T-helper 9 cell (primary cell): ENCODE data around the gene KRTAP21-2.
"Not testable (repeated sequence)": the region's sequence is repeated elsewhere in the genome, so short reads cannot be mapped to it uniquely, and the experiment has no call there.

ENCODE experiments used
- DNase-seq: peaks from one replicate; pipeline ENCODE4 v3.0.0-alpha.2; 2020
- total RNA-seq, 2 donors: gene quantifications; one replicate each; lab custom pipeline; 2026; lab: John Stamatoyannopoulos, UW

KRTAP21-2 gene
- 0 reads per million in 2 donors for total RNA-seq

DNA sequence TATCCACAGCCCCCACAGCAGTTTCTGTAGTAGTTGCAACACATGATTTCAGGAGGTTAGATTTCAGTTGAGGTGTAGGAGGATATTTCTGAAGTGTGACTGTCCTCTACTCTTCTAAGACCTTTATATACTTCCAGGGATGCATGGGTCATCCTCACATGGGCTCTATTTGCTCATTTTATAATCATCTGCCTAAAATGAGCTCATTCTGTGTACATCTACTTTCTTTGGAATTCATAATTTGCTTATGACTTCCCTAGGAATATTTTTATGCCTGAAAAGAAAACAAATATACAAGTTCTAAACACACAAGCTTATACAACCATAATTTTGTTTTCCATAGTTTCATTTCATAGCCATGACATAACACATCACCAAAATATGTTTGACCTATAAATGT lies at the start of gene KRTAP21-2:
KRTAP21-2 (minus strand) TSS at position 101 of the 400 bp plus-strand sequence; CDS start at position 44, 57 bp downstream.
- no peak for DNase-seq

DNA sequence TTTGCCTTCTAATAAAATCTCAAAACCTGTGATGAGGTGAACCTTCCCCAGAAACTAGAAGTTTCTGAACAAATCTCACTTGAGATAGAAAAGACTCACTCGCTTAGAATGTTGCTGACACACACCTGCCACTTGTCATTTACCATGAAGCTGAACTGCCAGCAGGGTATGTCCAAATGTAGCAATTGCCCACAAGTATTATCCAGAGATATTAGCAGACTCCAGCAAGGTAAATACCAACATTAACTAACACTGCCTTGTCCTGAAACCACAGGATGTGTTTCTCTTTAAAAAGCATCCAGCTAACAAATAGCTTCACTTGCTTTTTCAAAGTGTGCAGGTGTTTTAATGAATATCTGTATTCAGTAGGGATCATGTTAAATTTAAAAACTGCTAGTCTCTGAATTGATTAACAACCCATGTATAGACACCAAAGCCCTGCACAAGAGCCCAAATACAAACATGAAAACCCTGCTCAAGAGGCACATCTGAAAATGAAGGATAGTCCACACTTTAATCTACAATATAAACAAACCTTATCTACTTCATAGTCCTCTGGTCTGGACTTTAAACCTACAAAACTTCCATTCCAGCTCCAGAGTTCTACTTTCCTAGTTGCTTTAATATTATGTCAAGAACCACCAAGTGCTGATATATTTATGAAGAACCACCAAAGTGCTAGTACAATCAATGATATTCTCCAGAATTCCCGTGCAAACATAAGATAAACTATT lies 46.7 kb upstream of the KRTAP21-2 start:
- DNase-seq = no peak

DNA sequence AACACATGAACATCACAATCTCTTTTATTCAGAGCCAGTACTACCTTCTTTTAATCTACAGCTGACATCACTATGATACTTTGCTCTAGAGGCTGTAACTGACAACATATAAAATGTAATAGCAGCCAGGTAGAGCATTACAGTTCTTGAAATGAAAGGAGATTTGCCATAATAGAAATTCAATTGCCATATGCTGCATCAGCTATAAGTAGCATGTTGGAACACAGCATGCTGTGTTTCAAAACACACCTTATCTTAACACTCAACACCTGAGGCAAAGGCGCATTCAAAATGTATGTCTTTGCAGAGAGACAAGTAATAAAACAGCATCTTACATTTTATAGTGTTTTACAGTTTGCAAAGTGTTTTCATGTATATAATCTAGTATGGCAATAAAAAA lies 32.2 kb upstream of the KRTAP21-2 start:
- DNase-seq = no peak

DNA sequence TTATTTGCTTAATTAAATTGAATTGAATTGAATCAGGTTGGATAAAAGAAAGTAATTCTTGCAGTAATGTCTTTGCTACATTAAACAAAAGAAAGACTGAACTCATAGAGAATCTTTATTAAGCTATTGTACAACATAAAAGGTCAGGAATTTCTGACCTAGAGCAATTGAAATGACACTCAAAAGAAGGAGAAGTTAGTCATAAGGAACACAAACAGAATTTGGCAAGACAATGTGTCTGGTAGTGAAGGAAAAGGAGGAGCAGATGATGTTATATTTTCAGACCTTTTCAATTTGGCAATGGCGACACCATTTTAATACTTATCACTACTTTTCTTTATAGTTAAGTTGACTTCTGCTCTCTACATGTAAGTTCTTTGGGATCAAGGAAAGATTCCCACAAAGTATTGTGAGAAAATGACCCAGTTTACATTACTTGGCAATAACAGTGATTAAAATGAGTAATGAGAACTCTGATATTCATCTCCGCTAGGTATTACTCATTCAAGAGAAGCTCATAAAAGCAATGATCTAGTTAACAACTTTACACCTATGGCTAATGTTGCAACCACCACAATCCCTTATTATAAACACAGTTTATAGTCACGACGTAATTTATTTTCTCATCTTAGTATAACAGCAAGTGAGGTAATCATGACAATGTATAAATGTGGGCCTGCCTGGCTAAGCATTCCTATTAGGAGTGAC lies 22.8 kb upstream of the KRTAP21-2 start:
- no peak for DNase-seq

DNA sequence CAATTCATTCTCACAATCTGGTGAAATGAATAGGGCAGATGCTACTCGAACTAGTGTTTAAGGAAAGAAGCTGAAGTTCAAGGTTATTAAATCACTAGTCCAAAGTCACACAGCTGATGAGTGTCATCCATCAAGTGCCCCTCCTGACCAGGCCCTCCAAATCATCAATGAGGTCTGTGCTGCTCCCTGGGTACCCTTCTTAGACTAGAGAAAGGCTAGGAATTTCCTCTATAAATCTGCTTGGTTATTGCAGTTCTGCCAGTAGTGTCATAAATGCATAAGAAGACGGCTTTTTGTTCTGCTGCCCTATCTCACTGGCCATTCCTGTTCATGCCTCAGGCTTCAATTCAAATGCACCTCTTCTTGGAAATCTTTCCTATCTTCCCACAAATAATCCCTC lies 13.7 kb upstream of the KRTAP21-2 start:
- DNase-seq = no peak

DNA sequence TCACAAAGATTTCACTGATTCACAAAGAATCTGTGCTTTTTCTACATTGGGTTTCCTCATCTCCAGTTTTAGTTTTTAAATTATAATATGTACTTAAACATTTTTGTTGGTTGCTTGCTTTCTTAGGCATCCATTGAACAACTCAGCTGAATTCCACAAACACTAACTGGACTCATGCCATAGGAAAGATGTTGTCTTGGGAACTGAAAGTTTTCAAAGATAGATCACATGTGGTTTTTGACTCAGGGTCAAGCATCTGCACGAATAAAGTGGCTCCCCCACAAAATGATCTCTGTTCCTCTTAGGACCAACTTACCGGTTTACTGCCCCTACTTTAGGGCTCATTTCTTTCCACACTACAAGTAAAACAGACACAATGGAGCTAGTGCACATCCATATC lies 11.2 kb upstream of the KRTAP21-2 start:
- DNase-seq = no peak

DNA sequence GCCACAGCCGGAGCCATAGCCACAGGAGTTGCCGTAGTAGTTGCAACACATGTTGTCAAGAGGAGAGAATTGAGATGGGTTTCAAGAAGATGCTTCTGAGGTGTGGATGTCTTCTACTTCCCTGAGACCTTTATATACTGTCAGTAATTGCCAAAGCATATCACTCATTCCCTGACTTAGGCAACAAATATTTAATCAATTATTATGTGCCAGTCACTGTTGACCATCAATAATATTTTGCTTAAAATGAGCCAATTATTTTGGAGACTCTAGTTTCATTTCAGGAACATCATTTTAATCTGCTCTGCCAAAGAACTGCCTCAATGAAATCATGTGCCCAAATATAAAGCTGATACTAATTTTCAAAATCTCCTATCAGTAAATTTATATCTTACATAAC lies 8.3 kb upstream of the KRTAP21-2 start, which contains the start of gene KRTAP21-1:
KRTAP21-1 (minus strand) TSS at position 101 of the 400 bp plus-strand sequence; CDS start at position 51, 50 bp downstream.
- DNase-seq = not testable (repeated sequence)

DNA sequence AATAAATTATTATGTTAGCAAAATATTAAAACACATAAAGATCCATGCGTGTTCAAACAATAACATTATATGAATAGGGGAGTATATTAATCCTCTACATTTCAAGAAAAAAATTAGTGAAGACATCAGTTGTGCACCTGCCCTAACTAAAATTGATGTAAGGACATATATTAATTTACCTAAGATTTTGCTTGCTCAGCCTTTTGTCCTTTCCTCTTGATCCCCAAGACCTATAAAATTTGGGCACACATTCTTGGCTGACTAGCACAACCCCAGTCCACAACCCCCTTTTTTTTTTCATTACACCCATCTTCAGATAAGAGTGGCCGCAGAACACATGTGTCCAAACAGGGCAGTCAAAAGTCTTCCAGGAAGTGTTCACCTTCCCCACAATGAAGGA lies 6.6 kb downstream of the KRTAP21-2 start:
- DNase-seq = no peak

DNA sequence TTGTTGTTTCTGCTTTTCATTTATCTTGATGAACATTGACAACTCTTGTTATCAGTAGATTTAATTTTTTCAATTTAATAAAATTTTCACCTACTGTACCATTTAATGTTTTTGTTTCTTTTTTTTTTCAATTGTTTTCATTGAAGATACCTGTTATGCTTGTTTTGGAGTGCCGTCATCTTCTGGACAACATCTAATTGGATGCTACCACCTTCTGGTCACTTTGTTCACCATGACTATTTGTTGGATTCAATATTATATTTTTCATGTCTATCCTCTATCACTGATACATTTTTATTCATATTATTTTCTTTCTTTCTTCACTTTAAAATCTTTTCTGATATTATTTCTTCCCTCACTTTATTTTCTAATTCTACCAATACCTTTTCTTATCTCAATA lies 14.0 kb downstream of the KRTAP21-2 start:
- DNase-seq = no peak

DNA sequence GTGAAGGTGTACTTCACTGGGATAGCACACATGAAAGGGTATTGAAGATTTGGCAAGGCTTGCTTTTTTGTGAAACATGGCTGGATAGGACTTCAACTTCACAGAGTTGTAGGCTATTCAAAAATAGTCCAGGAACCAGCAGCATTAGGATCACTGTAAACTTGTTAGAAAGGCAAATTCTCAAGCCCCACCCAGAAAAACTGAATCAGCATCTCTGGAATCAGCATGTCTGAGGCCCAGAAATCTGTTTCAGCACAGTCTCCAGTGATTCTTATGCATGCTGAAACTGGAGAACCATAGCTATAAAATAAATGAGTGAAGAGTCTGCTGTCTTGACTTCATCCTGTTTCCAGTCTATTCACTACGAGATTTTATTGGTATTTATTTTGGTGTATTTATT lies 20.3 kb downstream of the KRTAP21-2 start:
- DNase-seq = no peak

DNA sequence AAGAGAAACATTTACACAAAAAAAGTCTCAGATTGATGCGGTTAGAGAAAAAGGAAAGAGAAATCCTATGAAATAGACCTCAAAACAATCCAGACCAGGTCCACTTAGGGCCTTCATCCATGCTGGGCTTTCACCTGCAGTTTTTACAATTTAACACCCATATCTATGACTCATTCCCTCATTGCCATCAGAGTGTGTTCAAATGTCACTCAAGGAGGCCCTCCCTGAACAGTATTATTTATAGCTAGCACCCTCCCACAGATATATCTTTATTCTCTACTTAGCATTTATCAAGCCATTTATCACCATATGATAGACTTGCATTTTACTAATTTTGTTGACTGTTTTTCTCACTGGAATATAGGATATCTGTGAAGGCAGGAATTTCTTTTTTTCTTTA lies 27.7 kb downstream of the KRTAP21-2 start:
- no peak for DNase-seq

DNA sequence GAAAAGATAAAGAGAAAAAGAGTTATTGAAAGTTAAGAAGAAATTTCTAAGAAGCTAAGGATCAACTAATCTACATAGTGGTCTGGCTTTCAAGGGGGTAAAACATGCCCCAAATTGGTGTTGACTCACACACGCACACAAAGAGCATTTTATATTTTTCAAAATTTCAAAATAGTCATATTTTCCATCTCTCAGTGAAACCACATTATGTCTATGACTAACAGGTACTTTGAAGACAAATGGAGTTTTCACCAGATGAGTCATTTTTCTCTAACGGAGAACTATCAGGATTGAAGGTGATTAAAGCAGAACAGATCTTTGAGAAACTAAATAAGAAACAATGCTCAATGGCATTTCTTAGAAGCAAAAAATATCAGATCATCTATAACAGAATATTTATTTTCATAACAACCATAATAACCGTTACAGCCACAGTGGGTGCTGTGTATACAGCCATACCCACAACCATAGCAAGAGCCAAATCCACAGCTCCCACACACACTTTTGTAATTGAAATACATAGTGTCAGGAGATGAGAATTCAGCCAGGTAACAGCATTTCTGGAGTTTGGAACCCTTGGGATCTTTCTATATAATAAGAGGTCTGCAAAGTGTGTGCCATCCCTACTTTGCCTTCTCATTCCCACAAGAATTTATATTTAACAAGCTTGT lies 28.7 kb downstream of the KRTAP21-2 start, which contains the start of gene KRTAP21-3:
KRTAP21-3 (minus strand) TSS at position 539 of the 671 bp plus-strand sequence; CDS start at position 521, 18 bp downstream.
- DNase-seq = no peak

DNA sequence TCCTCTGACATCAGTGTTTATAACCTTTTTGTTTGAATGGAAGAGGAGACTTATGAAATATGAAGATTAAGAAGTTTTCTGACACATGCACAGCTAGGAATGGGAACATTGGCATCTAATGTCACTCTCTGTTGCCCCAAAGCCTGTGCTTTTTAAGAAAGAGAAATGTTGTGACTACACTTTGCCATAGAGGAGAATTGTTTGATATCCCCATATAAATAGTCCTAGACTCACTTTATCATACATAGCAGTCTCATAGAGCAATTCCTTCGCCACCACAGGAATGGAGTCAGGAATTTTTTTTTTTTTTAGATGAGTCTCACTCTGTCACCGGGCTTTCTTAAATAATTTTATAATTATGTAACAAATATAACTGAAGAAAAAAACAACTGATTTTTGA lies 30.0 kb downstream of the KRTAP21-2 start:
- no peak for DNase-seq

DNA sequence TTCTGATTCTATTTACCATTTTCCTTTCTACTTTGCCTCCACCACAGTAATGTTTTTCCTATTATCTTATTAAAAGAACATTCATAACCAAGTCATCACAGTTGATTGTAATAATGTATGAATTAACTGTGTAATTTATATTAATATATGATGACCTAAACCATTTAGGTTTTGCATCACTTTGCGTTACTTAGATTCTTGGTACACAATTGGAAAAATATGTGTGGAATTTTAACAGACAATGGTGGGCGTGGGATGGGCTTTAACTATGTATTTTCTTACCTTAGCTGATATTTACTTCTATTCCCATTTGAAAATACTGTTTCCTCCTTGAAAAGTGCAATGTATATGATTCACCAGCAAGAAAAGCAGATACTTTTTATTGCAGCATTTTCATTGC lies 32.1 kb downstream of the KRTAP21-2 start:
- DNase-seq = no peak

DNA sequence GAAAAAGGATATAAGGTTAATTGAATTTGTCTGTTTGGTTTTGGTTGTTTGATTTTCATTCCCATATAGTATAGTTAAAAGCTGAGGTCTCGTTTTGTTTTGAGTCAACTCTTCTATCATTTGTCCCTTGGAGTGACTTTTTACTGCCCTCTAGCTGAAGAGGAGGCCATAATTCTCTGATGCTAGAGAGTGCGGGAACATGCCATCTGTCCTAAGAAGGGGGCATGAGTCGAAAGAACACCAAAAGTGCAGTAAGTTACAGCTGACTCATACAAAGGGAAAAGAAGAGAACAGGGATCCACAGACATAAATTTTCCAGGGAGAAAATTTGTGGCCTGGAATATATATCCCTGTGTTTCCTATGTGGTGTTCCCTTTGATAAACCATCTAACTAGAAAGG lies 32.6 kb downstream of the KRTAP21-2 start:
- no peak for DNase-seq

DNA sequence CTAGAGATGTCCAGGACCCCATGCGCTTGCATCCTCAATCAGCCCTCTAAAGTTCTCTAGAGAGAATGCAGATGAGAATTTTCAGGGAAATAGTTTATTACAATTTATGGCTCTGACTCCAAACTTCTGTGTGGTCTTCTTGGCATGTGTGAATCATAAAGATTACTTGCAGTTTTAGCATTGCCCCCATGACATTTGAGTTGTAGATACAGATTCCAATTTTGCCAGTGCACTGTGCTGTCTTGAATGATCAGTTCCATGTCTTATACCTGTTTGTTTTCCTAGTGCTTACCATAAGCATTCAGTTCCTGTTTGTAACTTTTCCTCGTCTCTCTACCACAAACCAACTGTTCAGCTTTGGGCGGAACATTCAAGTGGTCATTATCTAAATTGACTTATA lies 33.3 kb downstream of the KRTAP21-2 start:
- no peak for DNase-seq

DNA sequence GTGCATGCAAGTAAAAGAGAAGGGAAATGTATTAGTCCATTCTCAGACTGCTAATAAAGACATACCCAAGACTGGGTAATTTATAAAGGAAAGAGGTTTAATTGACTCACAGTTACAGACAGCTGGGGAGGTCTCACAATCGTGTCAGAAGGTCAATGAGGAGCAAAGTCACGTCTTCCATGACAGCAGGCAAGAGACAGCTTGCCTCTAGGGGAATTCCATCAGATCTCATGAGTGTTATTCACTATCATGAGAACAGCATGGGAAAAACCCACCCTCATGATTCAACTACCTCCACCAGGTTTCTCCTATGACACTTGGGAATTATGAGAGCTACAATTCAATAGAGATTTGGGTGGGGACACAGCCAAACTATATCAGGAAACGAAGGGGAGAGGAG lies 36.6 kb downstream of the KRTAP21-2 start:
- DNase-seq = no peak

DNA sequence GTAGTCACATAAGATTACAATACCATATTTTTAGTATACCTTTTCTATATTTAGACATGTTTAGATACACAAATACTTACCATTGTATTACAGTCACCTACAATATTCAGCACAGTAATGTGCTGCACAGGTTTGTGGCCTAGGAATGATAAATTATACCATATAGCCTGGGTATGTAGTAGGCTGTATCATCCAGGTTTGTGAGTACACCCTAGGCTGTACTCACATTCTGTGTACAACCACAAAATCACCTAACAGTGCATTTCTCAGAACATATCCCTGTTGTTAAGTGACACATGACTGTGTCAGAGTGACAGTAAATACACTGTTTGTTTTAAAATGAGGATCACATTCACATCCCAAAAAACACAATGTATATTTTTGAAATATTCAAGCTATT lies 39.6 kb downstream of the KRTAP21-2 start:
- DNase-seq = no peak
